Measurements from ENCODE around the gene MYL11.

Gene MYL11

DNA sequence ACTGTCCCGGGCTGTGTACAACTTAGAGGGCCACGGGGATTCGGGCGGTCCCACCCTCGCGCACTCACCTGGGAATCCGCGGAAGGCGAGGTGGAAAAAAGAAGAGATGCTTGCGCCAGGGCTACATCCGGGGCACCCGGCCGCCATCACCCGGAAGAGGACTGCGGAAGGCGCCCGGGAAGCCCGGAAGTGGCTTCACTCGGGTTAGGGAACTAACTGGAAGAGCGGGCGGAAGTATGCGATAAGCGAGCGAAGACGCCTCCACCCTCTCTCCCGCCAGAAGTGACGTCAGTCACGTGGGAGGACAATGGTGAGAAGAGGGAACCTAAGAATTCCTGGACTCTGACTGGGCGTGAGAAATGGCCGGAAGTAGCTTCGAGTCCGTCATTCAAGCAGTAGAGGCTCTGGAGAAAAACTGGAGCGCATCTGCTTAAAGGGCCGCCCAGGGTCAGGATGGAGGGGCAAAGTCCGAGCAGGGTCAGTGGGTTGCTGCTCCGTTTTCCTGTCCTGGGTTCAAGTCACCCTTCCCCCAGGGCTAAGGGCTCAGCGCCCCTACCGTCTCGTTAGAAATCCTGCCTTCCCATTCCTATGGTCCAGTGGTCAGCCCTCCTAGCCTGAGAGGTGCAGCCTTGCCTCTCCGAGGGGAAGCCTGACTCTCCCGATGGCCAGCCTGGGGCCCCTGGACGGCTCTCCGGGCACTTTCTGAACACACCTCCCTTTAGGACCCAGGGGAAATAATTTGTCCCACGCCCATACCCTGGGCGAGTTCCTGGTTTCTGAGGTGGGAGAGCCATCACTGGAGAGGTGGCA is 19.3 kb upstream of the MYL11 start, which contains the start of gene CD2BP2:
Gene CD2BP2, minus strand, starts transcription at position 165 of the 810 bp plus-strand sequence. CDS start 627 bp downstream, outside the sequence.
- peaks cover 10 to 55% of the 10 kb centered on the region in 2 donors for H3K4me1 ChIP-seq (ENCODE audit: control insufficient read depth in 1 of 2, insufficient read depth in 2 of 2, low read length in 2 of 2)
- no peaks in the 10 kb centered on the region for H3K9me3 ChIP-seq (ENCODE audit: control insufficient read depth in 1 of 2, low read length in 2 of 2)
- H3K36me3 ChIP-seq (ENCODE audit: control insufficient read depth in 1 of 2, insufficient read depth in 2 of 2, low read length in 2 of 2): peaks cover 32 to 70% of the 10 kb centered on the region in 2 donors
- peak within 1 kb of the TSS; percentile 99 for H3K27ac ChIP-seq (ENCODE audit: low read length)
- H3K27me3 ChIP-seq (ENCODE audit: low read depth, low read length): no peaks in the 10 kb centered on the region
- peak within 1 kb of the TSS; percentile 87 to 97 for H3K4me3 ChIP-seq (ENCODE audit: low read depth in 1 of 2, low read length in 2 of 2)

- Histone ChIP-seq H3K4me3 (ENCODE audit: low read depth in 1 of 2, low read length in 2 of 2) (peak overlapping the region; percentile 87 to 97), H3K36me3 (ENCODE audit: control insufficient read depth in 1 of 2, insufficient read depth in 2 of 2, low read length in 2 of 2) (peaks cover 26 to 70% of the 10 kb centered on the region in 2 donors), H3K27ac (ENCODE audit: low read length) (peak overlapping the region; percentile 99), H3K9me3 (ENCODE audit: control insufficient read depth in 1 of 2, low read length in 2 of 2) (no peaks in the 10 kb centered on the region), H3K27me3 (ENCODE audit: low read depth, low read length) (no peaks in the 10 kb centered on the region), H3K4me1 (ENCODE audit: control insufficient read depth in 1 of 2, insufficient read depth in 2 of 2, low read length in 2 of 2) (peaks cover 10 to 55% of the 10 kb centered on the region in 2 donors)
These were observed 18.7 kb upstream of the MYL11 start for GRCh38 chr16:30355954-30356308.

DNA sequence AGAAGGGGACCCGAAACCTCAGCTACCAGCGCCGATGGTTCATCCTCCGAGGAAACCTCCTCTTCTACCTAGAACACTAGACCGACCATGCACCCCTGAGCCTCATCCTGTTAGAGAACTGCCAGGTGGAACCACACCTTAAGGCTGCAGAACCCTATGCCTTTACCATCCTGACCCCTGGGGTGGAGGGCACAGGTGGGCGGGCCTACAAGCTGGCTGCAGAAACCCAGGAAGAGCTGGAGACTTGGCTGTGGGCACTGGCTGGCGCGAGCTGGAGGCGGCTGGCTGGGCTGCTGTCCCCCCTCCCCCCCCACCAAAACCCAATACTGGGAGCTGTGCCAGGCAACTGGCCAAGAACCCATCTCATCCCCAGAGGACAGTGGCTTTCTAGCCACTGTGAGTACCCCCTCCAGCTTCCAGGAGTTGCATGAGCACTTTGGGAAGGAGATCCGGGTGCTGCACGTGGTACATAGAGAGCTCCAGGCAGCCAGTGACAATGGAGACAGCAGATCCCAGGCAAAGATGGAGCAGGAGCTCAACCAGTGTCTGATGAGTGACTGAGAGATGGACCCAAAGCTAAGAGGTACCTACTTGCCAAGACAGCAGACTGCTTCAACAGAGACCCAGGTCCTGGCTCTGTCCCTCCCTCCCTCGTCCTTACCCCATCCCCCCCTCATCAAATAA is 18.1 kb upstream of the MYL11 start:
- Histone ChIP-seq H3K4me3 (ENCODE audit: low read depth in 1 of 2, low read length in 2 of 2) (peak overlapping the region in 1 of 2 donors; percentile 87), H3K4me1 (ENCODE audit: control insufficient read depth in 1 of 2, insufficient read depth in 2 of 2, low read length in 2 of 2) (peaks cover 10 to 52% of the 10 kb centered on the region in 2 donors), H3K27me3 (ENCODE audit: low read depth, low read length) (no peaks in the 10 kb centered on the region), H3K9me3 (ENCODE audit: control insufficient read depth in 1 of 2, low read length in 2 of 2) (no peaks in the 10 kb centered on the region), H3K36me3 (ENCODE audit: control insufficient read depth in 1 of 2, insufficient read depth in 2 of 2, low read length in 2 of 2) (peaks cover 20 to 64% of the 10 kb centered on the region in 2 donors), H3K27ac (ENCODE audit: low read length) (peak overlapping the region; percentile 99)

DNA sequence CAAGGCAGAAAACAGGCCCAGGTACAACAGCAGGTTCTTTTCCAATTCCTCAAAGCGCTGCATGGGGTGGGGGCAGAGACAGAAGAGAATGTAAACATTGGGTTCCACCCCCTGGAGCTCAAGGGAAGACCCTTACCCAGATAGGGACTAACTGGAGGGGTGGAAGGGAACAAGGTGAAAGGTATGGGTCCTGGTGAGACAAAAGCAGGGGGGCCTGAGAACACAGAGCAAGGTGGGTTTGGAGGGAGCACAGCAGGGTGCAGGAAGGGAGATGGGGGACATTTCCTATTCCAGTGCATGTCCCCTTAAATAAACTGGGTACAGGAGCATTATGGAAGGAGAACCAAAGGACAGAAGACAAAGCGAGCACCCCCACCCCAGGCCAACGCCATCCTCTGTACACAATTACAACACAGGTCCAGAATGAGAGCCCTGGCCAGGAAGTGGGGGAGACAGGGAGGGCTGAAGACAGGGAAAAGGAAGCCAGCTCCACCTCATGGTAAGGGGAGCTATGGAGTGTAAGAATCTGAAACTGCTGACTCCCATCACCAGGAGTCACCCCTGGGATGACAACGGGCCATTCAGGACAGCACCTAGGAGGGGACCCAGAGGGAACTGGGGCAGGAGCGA is 17.4 kb upstream of the MYL11 start:
- no peak overlapping the region for H3K27ac ChIP-seq (ENCODE audit: low read length)
- H3K4me1 ChIP-seq (ENCODE audit: control insufficient read depth in 1 of 2, insufficient read depth in 2 of 2, low read length in 2 of 2): peaks cover 9 to 45% of the 10 kb centered on the region in 2 donors
- no peaks in the 10 kb centered on the region for H3K27me3 ChIP-seq (ENCODE audit: low read depth, low read length)
- H3K9me3 ChIP-seq (ENCODE audit: control insufficient read depth in 1 of 2, low read length in 2 of 2): no peaks in the 10 kb centered on the region
- H3K4me3 ChIP-seq (ENCODE audit: low read depth in 1 of 2, low read length in 2 of 2): no peak overlapping the region
- H3K36me3 ChIP-seq (ENCODE audit: control insufficient read depth in 1 of 2, insufficient read depth in 2 of 2, low read length in 2 of 2): peaks cover 18 to 58% of the 10 kb centered on the region in 2 donors

DNA sequence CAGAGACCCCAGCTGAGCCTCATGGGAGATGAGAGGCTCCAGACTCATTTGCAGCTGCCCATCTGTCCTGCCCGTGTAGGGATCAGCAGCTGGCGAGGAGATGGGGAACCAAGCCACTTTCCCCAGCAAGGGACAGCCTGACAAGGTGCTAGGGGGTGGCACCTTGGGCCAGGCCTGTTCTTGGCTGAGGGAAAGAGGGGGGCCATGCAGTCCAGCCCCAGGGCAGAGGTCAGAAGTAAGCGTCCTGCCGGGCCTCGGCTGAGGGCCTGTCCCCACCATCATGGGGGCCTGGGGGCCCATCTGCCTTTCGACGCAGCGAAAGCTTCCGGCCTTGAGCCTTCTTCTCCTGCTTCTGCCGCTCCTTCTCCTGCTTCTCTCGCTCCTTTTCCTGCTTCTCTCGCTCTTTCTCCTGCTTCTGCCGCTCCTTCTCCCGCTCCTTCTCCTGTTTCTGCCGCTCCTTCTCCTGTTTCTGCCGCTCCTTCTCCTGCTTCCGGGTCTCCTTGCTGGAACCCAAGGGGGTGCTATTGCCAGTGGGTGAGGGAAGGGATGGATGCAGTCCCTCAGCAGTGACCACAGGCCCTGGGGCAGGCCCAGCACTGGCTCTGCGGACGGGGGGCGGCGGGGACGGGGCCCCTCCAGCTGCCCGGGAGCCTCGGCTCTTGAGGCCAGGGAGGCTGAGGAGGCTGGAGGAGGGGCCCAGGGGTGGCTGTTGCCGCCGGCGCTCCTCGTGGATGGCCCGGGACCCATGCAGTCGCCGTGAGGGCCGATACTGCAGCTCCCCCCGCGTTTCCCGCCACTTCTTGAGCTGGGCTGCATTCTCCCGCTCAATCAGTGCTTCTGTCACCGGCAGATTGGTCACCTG is 16.7 kb upstream of the MYL11 start:
- H3K27ac ChIP-seq (ENCODE audit: low read length): no peak overlapping the region
- H3K36me3 ChIP-seq (ENCODE audit: control insufficient read depth in 1 of 2, insufficient read depth in 2 of 2, low read length in 2 of 2): peaks cover 18 to 52% of the 10 kb centered on the region in 2 donors
- H3K9me3 ChIP-seq (ENCODE audit: control insufficient read depth in 1 of 2, low read length in 2 of 2): no peaks in the 10 kb centered on the region
- no peak overlapping the region for H3K4me3 ChIP-seq (ENCODE audit: low read depth in 1 of 2, low read length in 2 of 2)
- H3K27me3 ChIP-seq (ENCODE audit: low read depth, low read length): no peaks in the 10 kb centered on the region
- H3K4me1 ChIP-seq (ENCODE audit: control insufficient read depth in 1 of 2, insufficient read depth in 2 of 2, low read length in 2 of 2): peaks cover 6 to 38% of the 10 kb centered on the region in 2 donors

GRCh38 chr16:30358577-30358936 is 16.0 kb upstream of the MYL11 start:
- H3K9me3 ChIP-seq (ENCODE audit: control insufficient read depth in 1 of 2, low read length in 2 of 2): no peaks in the 10 kb centered on the region
- no peak overlapping the region for H3K4me3 ChIP-seq (ENCODE audit: low read depth in 1 of 2, low read length in 2 of 2)
- H3K4me1 ChIP-seq (ENCODE audit: control insufficient read depth in 1 of 2, insufficient read depth in 2 of 2, low read length in 2 of 2): peaks cover 6 to 32% of the 10 kb centered on the region in 2 donors
- H3K27me3 ChIP-seq (ENCODE audit: low read depth, low read length): no peaks in the 10 kb centered on the region
- no peak overlapping the region for H3K27ac ChIP-seq (ENCODE audit: low read length)
- H3K36me3 ChIP-seq (ENCODE audit: control insufficient read depth in 1 of 2, insufficient read depth in 2 of 2, low read length in 2 of 2): peaks cover 23 to 52% of the 10 kb centered on the region in 2 donors

- H3K9me3 ChIP-seq (ENCODE audit: control insufficient read depth in 1 of 2, low read length in 2 of 2): no peaks in the 10 kb centered on the region
- H3K27me3 ChIP-seq (ENCODE audit: low read depth, low read length): no peaks in the 10 kb centered on the region
- H3K27ac ChIP-seq (ENCODE audit: low read length): no peak overlapping the region
- H3K4me1 ChIP-seq (ENCODE audit: control insufficient read depth in 1 of 2, insufficient read depth in 2 of 2, low read length in 2 of 2): peaks cover under 1 to 25% of the 10 kb centered on the region in 2 donors
- H3K4me3 ChIP-seq (ENCODE audit: low read depth in 1 of 2, low read length in 2 of 2): no peak overlapping the region
- peaks cover 23 to 51% of the 10 kb centered on the region in 2 donors for H3K36me3 ChIP-seq (ENCODE audit: control insufficient read depth in 1 of 2, insufficient read depth in 2 of 2, low read length in 2 of 2)
These were observed 15.4 kb upstream of the MYL11 start for GRCh38 chr16:30358990-30359870.

- H3K36me3 ChIP-seq (ENCODE audit: control insufficient read depth in 1 of 2, insufficient read depth in 2 of 2, low read length in 2 of 2): peaks cover 23 to 57% of the 10 kb centered on the region in 2 donors
- no peaks in the 10 kb centered on the region for H3K9me3 ChIP-seq (ENCODE audit: control insufficient read depth in 1 of 2, low read length in 2 of 2)
- peaks cover 0 to 21% of the 10 kb centered on the region in 2 donors for H3K4me1 ChIP-seq (ENCODE audit: control insufficient read depth in 1 of 2, insufficient read depth in 2 of 2, low read length in 2 of 2)
- no peaks in the 10 kb centered on the region for H3K27me3 ChIP-seq (ENCODE audit: low read depth, low read length)
- no peak overlapping the region for H3K4me3 ChIP-seq (ENCODE audit: low read depth in 1 of 2, low read length in 2 of 2)
- no peak overlapping the region for H3K27ac ChIP-seq (ENCODE audit: low read length)
These were observed 14.8 kb upstream of the MYL11 start for GRCh38 chr16:30359871-30360170.

GRCh38 chr16:30361180-30361579 is 13.4 kb upstream of the MYL11 start:
- H3K9me3 ChIP-seq (ENCODE audit: control insufficient read depth in 1 of 2, low read length in 2 of 2): no peaks in the 10 kb centered on the region
- peaks cover 31 to 63% of the 10 kb centered on the region in 2 donors for H3K36me3 ChIP-seq (ENCODE audit: control insufficient read depth in 1 of 2, insufficient read depth in 2 of 2, low read length in 2 of 2)

DNA sequence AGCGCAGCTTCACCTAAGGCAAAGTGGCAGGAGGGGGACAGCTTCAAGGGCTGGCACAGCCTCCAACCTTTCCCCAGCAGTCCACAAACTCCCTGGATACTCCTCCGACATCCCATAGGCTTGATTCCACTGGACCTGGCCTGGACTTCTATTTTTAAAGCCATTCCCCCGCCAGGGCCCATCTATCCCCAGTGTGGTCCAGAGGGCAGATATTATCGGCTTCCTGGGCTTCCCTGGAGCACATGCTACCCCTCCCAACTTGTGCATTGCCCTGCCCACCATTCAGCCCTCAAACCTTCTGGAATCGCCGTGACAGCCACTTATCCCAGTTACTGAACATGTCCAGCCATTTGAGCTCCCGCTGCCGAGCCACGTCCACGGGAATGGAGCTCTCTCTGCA is 9.4 kb upstream of the MYL11 start:
- Histone ChIP-seq H3K27ac (ENCODE audit: low read length) (no peak overlapping the region), H3K27me3 (ENCODE audit: low read depth, low read length) (no peaks in the 10 kb centered on the region), H3K4me1 (ENCODE audit: control insufficient read depth in 1 of 2, insufficient read depth in 2 of 2, low read length in 2 of 2) (peaks cover 13 to 34% of the 10 kb centered on the region in 2 donors), H3K4me3 (ENCODE audit: low read depth in 1 of 2, low read length in 2 of 2) (no peak overlapping the region), H3K9me3 (ENCODE audit: control insufficient read depth in 1 of 2, low read length in 2 of 2) (no peaks in the 10 kb centered on the region), H3K36me3 (ENCODE audit: control insufficient read depth in 1 of 2, insufficient read depth in 2 of 2, low read length in 2 of 2) (peaks cover 20 to 28% of the 10 kb centered on the region in 2 donors)

More at GRCh38 chr16:30361180-30361579, 13.4 kb upstream of the MYL11 start:
- no peak overlapping the region for H3K4me3 ChIP-seq (ENCODE audit: low read depth in 1 of 2, low read length in 2 of 2)
- no peak overlapping the region for H3K27ac ChIP-seq (ENCODE audit: low read length)
- no peaks in the 10 kb centered on the region for H3K27me3 ChIP-seq (ENCODE audit: low read depth, low read length)
- H3K4me1 ChIP-seq (ENCODE audit: control insufficient read depth in 1 of 2, insufficient read depth in 2 of 2, low read length in 2 of 2): peaks cover 0 to 23% of the 10 kb centered on the region in 2 donors

All from muscle layer of duodenum (tissue), 2 donors.